ENCODE results near the gene MALRD1. TPM values are rescaled to one million over a fixed set of nuclear protein-coding genes. Genes with fewer than 3 reads are reported as not detected.

The MALRD1 gene
- total RNA-seq, 1 experiment from 2014 or later, result under 0.01 TPM

DNA sequence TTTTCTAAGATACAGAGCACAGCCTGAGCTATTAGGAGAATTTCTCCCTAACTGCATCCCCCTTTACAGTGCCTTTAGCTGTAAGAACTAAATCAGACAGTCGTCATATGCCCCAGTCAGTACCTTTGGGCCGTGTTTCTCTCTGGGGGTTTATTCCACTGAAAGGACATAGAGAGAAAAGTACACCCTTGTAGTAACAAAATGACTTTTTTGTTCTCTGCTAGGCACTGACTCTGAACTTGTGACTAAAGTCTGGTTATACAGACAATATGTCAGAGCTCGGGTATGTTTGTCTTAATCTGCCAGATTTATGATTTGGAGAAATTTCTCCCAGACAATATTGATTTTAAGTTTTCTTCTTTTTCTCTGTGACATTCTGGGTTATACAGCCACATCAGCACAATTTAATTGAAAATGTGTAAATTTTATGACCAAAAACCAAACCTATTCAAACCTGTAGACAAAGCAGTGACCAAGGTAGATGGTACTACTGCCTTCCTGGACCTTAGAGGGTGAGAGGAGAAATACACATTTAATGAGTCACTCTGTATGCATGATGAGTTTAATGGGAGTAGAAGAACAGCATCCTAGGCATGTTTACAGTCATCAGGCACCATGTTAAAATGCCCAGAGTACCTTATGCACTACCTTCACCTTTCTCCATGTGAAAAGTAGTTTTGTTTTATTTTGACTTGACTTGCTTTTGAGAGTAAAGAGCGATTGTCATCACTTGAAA lies 611.5 kb downstream of the MALRD1 start:
- DNase-seq (ENCODE audit: low read depth in 1 of 2, low spot score in 2 of 2), result no peak
- Histone ChIP-seq H3K27ac (no peak overlapping the region), H3K27me3 (replicated peaks) (no peaks in the 10 kb centered on the region)

DNA sequence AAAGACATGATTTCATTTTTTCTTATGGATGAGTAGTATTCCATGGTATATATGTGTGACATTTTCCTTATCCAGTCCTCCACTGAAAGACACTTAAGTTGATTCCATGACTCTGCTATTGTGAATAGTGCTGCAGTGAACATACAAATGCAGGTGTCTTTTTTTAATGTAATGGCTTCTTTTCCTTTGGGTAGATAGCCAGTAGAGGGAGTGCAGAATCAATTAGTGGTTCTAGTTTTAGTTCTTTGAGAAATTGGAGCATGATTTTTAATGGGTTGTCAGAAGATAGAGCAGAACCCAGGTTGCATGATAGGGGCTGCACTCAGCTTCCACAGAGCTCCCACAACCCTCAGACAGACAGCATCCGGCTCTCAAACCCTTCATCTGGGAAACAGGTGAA lies 614.7 kb downstream of the MALRD1 start:
- Histone ChIP-seq H3K27me3 (replicated peaks) (no peaks in the 10 kb centered on the region), H3K4me1 (replicated peaks) (peaks cover 3% of the 10 kb centered on the region), H3K36me3 (no peaks in the 10 kb centered on the region), H3K4me3 (no peak overlapping the region), H3K9me3 (replicated peaks) (no peaks in the 10 kb centered on the region), H3K27ac (no peak overlapping the region)
- DNase-seq (ENCODE audit: low read depth in 1 of 2, low spot score in 2 of 2), result no peak

More for the DNA sequence above, 611.5 kb downstream of the MALRD1 start:
- Histone ChIP-seq H3K36me3 (no peaks in the 10 kb centered on the region), H3K4me1 (replicated peaks) (peaks cover 8% of the 10 kb centered on the region), H3K9me3 (replicated peaks) (no peaks in the 10 kb centered on the region), H3K4me3 (no peak overlapping the region)

- Histone ChIP-seq H3K4me1 (replicated peaks) (no peaks in the 10 kb centered on the region), H3K9me3 (replicated peaks) (no peaks in the 10 kb centered on the region), H3K27me3 (replicated peaks) (no peaks in the 10 kb centered on the region), H3K4me3 (no peak overlapping the region), H3K36me3 (no peaks in the 10 kb centered on the region), H3K27ac (no peak overlapping the region)
- no peak for DNase-seq (ENCODE audit: low read depth in 1 of 2, low spot score in 2 of 2)
These were observed 619.5 kb downstream of the MALRD1 start for GRCh38 chr10:19668116-19668515.

GRCh38 chr10:19676063-19676462 lies 627.5 kb downstream of the MALRD1 start:
- H3K27ac ChIP-seq, result no peak overlapping the region

DNA sequence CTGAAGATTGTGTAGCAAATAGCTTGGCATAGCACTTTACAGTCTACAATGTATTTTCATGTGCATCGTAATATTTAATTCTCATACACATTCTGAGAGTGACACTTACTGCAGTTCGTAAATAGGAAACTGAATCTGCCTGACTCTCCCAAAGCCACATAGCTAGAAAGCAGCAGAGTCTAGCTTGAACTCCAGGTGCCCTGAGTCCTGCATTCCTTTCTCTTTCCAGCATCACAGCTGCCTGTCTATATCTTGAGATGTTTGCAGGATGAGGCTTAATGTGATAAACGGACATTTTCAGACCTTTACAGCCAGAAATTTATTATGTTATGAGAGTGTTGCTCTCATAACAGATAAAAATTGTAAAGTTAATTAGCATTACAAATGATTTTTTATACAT lies 634.8 kb downstream of the MALRD1 start:
- H3K27ac ChIP-seq, result no peak overlapping the region
- no peak for DNase-seq (ENCODE audit: low read depth in 1 of 2, low spot score in 2 of 2)
- H3K36me3 ChIP-seq, result no peaks in the 10 kb centered on the region

More at GRCh38 chr10:19676063-19676462, 627.5 kb downstream of the MALRD1 start:
- no peaks in the 10 kb centered on the region for H3K9me3 ChIP-seq (replicated peaks)
- no peaks in the 10 kb centered on the region for H3K4me1 ChIP-seq (replicated peaks)
- H3K27me3 ChIP-seq (replicated peaks), result no peaks in the 10 kb centered on the region
- no peaks in the 10 kb centered on the region for H3K36me3 ChIP-seq
- H3K4me3 ChIP-seq, result no peak overlapping the region
- no peak for DNase-seq (ENCODE audit: low read depth in 1 of 2, low spot score in 2 of 2)

DNA sequence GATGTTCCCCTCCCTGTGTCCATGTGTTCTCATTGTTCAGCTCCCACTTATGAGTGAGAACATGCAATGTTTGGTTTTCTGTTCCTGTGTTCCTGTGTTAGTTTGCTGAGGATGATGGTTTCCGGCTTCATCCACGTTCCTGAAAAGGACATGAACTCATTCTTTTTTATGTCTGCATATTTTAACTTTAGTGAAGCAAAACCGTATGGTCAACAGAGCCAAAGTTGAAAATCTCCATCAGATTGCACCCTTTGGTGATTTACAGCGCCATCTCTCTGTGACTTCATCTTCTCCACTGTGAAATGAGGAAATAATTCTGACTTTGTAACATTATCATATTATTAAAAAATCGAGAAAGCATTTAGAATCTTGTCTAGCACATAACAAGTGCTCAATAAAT lies 635.4 kb downstream of the MALRD1 start:
- DNase-seq (ENCODE audit: low read depth in 1 of 2, low spot score in 2 of 2), result no peak

More for the DNA sequence above, 634.8 kb downstream of the MALRD1 start:
- Histone ChIP-seq H3K4me1 (replicated peaks) (no peaks in the 10 kb centered on the region), H3K4me3 (no peak overlapping the region), H3K27me3 (replicated peaks) (no peaks in the 10 kb centered on the region), H3K9me3 (replicated peaks) (0 out of 2 replicates have a peak, but pooled peaks cover 4% of the 10 kb centered on the region)

GRCh38 chr10:19688344-19688743 lies 639.7 kb downstream of the MALRD1 start:
- Histone ChIP-seq H3K4me1 (replicated peaks) (no peaks in the 10 kb centered on the region), H3K4me3 (no peak overlapping the region), H3K9me3 (replicated peaks) (0 out of 2 replicates have a peak, but pooled peaks cover 4% of the 10 kb centered on the region), H3K27ac (no peak overlapping the region), H3K36me3 (no peaks in the 10 kb centered on the region), H3K27me3 (replicated peaks) (no peaks in the 10 kb centered on the region)
- DNase-seq (ENCODE audit: low read depth in 1 of 2, low spot score in 2 of 2), result no peak

More for the DNA sequence above, 635.4 kb downstream of the MALRD1 start:
- Histone ChIP-seq H3K4me3 (no peak overlapping the region), H3K36me3 (no peaks in the 10 kb centered on the region), H3K4me1 (replicated peaks) (no peaks in the 10 kb centered on the region), H3K27ac (no peak overlapping the region), H3K9me3 (replicated peaks) (0 out of 2 replicates have a peak, but pooled peaks cover 4% of the 10 kb centered on the region), H3K27me3 (replicated peaks) (no peaks in the 10 kb centered on the region)

GRCh38 chr10:19689231-19689630 lies 640.6 kb downstream of the MALRD1 start:
- DNase-seq (ENCODE audit: low read depth in 1 of 2, low spot score in 2 of 2), result no peak
- Histone ChIP-seq H3K4me3 (no peak overlapping the region), H3K36me3 (no peaks in the 10 kb centered on the region), H3K4me1 (replicated peaks) (no peaks in the 10 kb centered on the region), H3K27ac (no peak overlapping the region), H3K27me3 (replicated peaks) (no peaks in the 10 kb centered on the region), H3K9me3 (replicated peaks) (0 out of 2 replicates have a peak, but pooled peaks cover 4% of the 10 kb centered on the region)

DNA sequence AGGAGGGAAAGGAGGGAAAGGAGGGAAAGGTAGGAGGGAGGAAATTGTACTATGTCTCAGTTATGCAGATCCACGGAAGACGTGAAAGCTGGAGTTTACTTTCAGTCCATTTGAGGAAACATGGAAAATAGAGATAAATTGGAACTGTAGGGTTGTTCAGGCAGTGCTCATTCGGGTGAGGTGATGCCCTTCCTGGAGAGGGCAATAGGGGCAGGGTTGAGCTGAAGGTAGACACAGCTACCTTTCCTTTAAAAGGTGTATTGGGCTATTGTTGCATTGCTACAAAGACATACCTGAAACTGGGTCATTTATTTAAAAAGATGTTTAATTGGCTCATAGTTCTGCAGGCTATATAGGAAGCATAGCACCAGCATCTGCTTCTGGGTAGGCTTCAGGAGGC lies 650.7 kb downstream of the MALRD1 start:
- Histone ChIP-seq H3K4me1 (replicated peaks) (peaks cover 24% of the 10 kb centered on the region), H3K36me3 (no peaks in the 10 kb centered on the region), H3K27ac (no peak overlapping the region), H3K4me3 (no peak overlapping the region), H3K27me3 (replicated peaks) (no peaks in the 10 kb centered on the region), H3K9me3 (replicated peaks) (no peaks in the 10 kb centered on the region)
- no peak for DNase-seq (ENCODE audit: low read depth in 1 of 2, low spot score in 2 of 2)

DNA sequence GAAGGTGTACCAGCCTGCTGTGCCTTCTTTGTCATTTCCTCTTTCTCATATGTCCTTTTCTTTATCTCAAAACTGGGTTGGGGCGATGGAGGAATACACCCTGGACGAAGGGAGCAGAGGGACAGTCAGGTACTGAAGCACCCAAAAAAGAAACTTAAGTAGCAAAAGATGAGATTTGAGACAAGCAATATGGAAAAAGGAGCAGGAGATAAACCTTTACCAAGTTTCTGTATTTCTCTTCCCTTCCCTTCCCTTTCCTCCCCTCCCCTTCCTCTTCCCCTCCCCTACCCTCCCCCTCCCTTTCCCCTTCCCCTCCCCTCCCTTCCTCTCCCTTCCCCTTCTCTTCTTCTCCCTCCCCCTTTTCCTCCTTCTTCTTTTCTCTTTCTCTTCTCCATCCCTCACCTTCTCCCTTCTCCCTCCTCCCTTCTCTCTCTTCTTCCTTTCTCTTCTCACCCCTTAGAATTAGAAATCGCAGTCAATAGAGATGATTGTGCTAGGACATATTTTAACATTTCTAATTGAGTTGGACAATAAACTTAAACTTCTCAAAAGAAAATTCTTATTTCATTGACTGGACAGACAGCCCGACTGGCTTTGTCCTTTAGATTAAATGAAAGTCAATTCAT lies 652.9 kb downstream of the MALRD1 start:
- no peaks in the 10 kb centered on the region for H3K9me3 ChIP-seq (replicated peaks)
- no peaks in the 10 kb centered on the region for H3K27me3 ChIP-seq (replicated peaks)
- H3K27ac ChIP-seq, result peak overlapping the region; percentile 25; the same call in 1 of the 2 replicates
- peaks cover 33% of the 10 kb centered on the region for H3K4me1 ChIP-seq (replicated peaks)
- DNase-seq (ENCODE audit: low read depth in 1 of 2, low spot score in 2 of 2), result no peak
- H3K36me3 ChIP-seq, result no peaks in the 10 kb centered on the region
- no peak overlapping the region for H3K4me3 ChIP-seq

DNA sequence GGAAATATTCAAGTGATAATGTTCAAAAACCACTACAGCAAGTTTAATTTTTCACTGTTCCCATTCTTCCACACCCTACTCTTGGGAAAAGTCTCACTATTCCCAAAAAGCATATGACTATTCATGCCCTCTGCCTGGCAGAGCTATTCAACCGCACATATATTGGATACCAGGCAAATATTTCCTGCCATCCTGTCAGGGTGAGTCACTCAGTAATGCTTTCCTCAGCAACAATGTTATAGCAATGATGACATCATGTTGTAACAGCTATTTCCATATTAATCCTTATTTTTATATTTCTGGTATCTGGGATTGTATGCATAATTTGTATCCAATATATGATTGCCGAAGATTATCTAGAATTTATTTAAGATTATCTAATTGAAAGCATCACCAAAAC lies 653.6 kb downstream of the MALRD1 start:
- Histone ChIP-seq H3K27me3 (replicated peaks) (no peaks in the 10 kb centered on the region), H3K27ac (peak overlapping the region; percentile 25), H3K9me3 (replicated peaks) (no peaks in the 10 kb centered on the region), H3K4me1 (replicated peaks) (peaks cover 33% of the 10 kb centered on the region), H3K4me3 (no peak overlapping the region), H3K36me3 (no peaks in the 10 kb centered on the region)
- peak in 1 of 2 experiments; percentile 14 for DNase-seq (ENCODE audit: low read depth in 1 of 2, low spot score in 2 of 2)

GRCh38 chr10:19704544-19704943 lies 655.9 kb downstream of the MALRD1 start:
- peak in 1 of 2 experiments; percentile 22 for DNase-seq (ENCODE audit: low read depth in 1 of 2, low spot score in 2 of 2)
- Histone ChIP-seq H3K27me3 (replicated peaks) (no peaks in the 10 kb centered on the region), H3K27ac (peak overlapping the region; percentile 53), H3K4me3 (no peak overlapping the region), H3K4me1 (replicated peaks) (peaks cover 33% of the 10 kb centered on the region), H3K36me3 (no peaks in the 10 kb centered on the region), H3K9me3 (replicated peaks) (no peaks in the 10 kb centered on the region)

DNA sequence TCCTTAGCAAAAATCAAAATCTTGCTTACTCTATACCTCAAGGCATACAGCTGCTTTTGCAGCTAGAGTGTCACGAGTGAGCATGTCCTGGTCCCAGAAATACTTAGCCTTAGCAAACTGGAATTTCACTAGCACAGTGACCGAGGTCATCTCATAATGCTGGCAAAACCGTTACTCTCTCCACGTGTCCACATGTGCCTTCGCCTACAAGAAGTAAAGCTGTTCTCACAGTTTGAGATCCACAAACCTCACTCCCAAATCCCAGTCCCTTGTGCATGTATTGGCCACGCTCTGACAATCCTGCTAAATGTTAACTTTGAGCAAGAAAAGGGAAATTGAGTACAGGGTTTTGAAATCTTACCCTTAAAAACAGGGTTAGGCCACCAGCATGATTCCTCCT lies 656.6 kb downstream of the MALRD1 start:
- no peaks in the 10 kb centered on the region for H3K9me3 ChIP-seq (replicated peaks)
- no peak overlapping the region for H3K4me3 ChIP-seq
- no peaks in the 10 kb centered on the region for H3K27me3 ChIP-seq (replicated peaks)
- peaks cover 33% of the 10 kb centered on the region for H3K4me1 ChIP-seq (replicated peaks)
- no peak for DNase-seq (ENCODE audit: low read depth in 1 of 2, low spot score in 2 of 2)
- no peaks in the 10 kb centered on the region for H3K36me3 ChIP-seq
- no peak overlapping the region; the same call in 1 of the 2 replicates for H3K27ac ChIP-seq

DNA sequence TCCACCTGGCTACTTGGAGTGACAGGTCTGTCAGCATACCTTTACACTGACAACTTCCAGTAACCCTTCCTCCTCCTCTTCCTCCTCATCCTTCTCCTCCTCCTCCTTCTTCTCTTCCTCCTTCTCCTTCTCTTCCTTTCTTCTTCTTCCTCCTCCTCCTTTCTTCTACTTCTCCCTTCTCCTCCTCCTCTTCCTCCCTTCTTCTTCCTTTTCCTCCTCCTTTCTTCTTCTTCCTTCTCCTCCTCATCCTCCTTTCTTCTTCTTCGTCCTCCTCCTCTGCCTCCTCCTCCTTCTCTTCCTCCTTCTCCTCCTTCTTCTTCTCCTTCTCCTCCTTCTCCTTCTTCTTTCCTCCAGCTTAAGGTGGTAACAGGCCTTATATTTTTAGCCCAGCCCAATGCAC lies 658.3 kb downstream of the MALRD1 start:
- Histone ChIP-seq H3K27ac (no peak overlapping the region), H3K4me3 (no peak overlapping the region), H3K4me1 (replicated peaks) (peaks cover 31% of the 10 kb centered on the region), H3K9me3 (replicated peaks) (0 out of 2 replicates have a peak, but pooled peaks cover 5% of the 10 kb centered on the region), H3K27me3 (replicated peaks) (no peaks in the 10 kb centered on the region), H3K36me3 (no peaks in the 10 kb centered on the region)
- no peak for DNase-seq (ENCODE audit: low read depth in 1 of 2, low spot score in 2 of 2)

Measured in SJSA1 (cell line).